EL (cell line): ENCODE results near the gene ATP10A.

Source experiments
- DNase-seq: peaks from one replicate; pipeline ENCODE4 v3.0.0-alpha.2; 2016

The ATP10A gene

DNA sequence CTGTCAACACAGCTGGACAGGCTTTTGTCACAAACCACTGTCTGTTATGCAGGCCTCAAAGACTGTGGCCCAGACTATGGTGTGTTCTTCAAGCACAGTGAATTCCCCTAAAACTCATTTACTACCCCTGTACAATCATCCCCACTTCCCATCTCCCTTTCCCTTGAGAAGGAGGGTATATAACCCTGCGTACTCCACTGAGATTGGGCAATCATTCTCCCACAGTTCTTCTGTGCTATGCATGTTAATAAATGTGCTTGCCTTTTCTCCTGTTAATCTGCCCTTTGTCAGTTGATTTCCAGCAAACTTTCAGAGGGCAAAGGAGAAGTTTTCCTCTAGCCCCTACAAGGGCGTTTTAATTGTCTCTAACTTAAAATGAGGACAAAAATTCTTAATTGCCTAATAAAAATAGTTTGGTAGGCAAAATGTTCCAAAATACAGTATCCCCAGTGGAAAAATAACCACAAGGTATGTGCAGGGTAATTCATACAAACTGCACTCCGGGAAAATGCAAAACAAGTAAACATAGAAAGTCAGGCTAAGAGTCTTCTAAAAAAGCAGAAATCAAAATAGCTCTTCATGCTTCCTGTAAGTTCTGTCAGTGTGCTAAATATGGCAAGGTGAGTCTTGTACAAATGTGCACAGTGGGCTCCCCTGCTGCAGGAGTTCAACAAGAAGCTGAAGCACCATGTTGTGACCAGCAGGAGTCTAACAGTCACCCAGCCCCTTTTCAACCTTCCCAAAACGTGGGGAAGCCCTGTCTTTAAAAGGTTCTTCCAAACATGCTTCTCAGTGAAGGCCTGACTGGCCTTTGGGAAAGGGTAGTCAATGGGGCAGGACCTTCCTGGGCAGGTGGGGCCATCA is 10.2 kb downstream of the ATP10A start:
- DNase-seq, result no peak

DNA sequence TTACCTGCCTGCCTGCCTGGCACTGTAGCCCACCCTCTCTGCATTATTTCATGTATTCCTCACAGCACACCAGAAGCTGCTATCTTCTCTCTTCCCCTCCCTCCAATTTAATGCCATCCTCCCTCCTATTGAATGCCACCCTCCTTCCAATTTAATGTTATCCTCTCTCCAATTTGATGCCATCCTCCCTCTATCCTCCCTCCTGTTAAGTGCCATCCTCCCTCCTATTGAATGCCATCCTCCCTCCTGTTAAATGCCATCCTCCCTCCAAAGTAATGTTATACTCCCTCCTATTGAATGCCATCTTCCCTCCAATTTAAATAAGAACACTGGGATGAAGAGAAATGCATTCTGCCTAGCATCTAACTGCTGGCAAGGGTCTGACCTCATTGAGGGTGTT is 11.1 kb downstream of the ATP10A start:
- DNase-seq, result no peak

DNA sequence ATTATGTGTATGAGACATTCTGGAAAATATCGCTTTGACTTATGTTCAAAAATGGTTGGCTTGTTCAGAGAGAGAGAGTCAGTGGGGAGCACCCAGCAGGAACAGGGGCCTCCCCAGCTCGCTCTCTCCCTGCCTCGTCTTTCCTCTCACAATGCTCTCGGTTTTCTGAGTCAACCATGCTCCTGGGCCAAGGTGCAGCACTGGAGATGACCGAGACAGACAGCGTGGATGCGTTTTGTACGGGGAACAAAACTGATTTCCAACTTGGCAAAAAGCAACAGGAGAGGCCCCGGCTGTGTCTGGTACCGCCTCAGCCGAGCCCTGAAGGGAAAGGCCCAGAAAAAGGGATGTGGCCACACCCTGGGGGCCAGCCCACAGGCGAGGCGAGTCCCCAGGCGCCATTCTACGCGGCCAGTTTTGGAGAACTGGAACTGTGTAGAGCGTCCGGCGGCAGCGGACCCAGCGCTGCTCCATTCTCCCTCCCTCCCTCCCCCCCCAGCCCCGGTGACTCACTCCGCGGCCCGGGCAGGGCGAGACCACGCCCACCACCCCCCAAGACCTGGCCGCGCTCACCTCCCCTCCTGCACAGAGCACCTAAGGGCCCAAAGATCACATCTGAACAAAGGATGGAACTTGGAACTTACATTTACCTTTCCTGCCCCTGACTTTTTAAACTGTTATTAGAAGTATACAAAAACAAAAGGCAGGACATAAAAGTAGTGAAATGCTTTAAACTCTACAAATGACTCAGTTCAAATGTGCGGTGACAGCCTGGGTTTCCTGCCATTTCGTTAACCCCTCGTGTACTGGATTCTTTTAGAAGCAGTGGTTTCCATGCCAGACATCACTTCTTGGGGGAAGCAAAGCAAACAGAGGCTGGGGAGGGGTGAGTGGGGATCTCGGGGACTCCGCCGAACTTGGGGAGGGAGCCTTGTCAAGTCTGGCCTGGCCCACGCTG is 12.7 kb downstream of the ATP10A start:
- peak; percentile 82 for DNase-seq

DNA sequence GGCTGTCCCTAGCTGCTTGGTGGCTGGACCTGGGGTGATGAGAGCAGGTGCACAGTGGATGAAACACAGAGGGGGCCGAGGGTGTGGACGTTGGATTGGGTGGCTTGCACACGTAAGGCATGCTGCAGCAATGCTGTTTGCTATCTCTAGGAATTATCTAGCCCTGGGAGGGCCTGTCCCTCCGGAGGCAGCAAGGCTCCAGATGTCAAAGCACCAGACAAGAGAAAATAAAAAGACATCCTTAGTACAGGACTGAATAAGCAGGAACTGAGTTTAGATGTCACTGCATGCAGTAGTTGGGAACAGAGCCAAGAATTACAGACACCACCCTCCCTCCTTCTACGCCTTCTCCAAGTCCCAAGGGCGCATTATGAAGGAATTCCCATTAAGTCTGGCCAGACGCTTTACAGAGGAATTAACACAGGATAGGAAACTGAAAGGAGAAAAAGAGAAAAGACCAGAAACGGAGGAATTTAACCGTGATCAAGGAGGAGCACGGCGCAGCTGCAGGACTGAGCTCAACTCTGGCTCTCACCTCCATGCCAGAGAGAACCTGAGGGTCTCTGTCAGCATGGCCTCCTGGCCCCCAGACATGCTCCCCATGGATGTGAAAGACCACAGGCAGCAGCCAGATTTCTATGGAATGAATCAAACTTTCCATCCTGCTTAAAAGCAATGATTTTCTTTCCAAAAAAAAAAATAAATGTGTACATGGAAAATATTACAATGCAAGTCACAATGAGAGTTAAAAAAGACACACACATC is 13.8 kb downstream of the ATP10A start:
- peak; percentile 80 for DNase-seq

DNA sequence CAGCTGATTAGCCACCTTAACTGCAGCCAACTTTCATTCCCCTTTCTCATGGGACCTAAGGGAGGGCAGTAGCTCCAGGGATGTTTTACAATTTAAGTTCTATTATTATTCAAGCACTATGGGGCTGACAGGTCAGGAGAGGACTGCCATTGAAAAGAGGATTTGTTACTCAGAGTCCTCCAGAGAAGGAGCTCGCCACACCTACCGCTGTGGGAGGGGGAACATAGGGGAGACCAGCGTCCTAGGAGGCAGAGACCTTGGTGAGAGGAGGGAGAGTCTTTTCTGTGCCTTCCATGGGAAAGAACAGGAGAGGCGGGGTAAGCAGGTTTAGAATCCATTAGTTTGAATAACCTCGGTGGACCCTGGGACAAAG is 14.4 kb downstream of the ATP10A start:
- no peak for DNase-seq

DNA sequence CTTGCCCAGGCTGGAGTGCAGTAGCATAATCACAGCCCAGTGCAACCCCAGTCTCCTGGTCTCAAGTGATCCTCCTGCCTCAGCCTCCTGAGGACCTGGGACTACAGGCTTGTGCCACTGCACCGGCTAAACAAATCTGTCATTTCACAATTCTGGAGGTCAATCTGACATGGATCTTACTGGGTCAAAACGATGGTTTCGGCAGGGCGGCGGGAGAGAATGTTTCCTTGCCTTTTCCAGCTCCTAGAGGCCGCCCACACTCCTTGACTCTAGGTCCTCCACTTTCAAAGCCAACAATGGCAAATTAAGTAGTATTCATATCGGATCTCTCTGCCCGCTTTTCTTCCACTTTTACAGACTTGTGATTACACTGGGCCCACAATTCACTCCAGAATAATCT is 14.8 kb downstream of the ATP10A start:
- DNase-seq, result no peak

DNA sequence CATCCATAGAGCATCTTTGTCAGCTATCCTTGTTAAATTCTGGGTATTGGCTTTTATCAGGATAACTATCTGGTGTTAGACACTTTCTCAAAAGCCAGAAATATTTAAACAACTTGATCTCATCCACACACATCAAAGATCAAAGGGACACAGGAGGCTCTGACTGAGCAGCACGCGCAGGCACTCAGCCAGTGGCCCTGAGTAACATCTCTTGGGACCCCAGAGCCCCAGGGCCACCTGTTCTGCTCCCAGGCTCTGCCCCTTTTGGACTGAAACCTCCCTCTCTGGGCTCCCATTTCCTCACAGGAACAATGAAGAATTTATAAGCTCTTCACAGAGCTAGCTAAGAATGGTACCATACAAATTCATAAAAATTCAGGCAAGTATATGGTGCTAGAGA is 16.1 kb downstream of the ATP10A start:
- DNase-seq, result no peak

DNA sequence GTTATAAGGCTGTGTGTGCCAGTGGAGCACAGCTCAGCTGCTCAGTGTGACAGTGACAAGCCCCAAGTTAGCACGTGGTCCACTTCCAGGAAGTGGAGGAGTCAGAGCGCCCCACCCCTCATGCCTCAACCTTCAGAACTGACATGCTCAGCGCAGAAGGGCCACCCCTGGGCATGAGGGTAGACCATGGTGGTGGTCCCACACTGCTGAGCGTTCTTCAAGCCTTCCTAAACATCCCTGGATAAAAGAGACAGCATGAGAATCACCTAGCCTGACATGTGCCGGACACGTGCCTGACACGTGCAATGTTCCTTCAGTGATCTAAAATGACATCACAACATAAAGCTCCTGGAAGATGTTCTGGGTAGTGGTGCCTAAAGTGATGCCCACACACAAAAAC is 16.8 kb downstream of the ATP10A start:
- DNase-seq, result no peak

DNA sequence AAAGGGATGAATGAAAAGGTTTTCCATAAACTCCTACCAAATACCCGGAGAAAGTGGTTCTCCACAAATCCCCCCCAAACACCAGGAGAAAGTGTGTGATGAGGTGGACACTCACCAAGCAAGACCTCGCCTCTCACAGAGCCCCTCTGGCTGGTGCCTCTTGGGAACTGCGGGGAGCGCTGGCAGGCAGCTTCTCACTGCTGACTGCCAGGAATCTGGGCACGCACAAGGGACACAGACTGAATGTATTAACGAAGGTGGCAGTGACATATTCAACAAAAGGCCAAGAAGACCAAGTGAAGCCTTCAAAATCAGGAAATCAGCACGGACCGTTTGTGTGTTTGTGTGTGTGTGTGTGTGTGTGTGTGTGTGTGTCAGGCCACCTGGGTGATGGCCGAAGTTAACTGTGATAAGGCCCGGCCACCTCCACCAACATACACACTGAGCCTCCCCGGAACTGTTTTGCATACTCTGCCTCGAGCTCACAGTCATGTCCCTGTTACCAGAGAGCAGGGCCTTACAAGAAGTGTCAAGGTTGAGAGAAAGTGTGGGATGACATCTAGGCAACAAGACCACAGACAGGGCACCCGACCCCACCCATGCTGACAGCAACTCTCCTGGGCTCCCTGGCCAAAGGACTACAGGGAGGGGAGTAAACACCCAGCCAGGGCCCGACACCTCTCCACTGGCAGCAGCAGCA is 18.0 kb downstream of the ATP10A start:
- no peak for DNase-seq

DNA sequence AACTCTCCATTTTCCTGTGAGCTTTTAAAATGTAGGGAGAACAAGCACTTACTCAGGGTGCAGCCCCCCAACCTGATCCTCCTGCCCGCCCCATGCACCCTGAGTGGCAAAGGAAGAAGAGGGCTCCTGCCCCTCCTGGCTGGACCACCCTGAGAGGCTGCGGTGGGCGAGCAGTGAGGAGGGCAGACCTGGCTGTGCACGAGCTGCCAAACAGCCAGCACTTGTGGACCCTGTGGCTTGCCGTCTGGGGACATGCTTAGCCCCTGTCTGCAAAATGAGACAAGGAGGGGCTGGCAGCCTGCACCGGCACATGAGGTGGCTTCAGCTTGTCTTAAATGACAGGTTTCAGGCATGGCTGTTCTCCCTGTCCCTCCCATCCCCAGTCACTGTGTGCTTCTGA is 18.6 kb downstream of the ATP10A start:
- DNase-seq, result no peak

DNA sequence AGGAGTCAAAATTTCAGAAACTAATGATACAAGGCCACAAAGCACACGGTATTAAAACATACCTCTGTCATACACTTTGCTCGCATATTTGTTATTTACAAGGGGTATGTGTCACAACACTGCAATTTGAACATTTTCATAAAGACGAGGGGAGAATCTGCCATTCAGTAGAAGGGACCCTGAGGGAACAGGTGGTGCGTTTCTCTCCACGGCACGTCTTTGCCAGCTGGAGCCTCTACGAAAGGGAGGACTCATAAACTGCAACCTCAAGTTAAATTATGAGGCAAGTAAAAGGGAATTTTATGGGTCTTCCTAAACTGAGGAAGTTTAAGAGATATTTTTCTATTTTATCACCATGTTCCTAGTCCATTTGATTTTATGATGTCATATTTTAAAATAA is 19.1 kb downstream of the ATP10A start:
- DNase-seq, result no peak

DNA sequence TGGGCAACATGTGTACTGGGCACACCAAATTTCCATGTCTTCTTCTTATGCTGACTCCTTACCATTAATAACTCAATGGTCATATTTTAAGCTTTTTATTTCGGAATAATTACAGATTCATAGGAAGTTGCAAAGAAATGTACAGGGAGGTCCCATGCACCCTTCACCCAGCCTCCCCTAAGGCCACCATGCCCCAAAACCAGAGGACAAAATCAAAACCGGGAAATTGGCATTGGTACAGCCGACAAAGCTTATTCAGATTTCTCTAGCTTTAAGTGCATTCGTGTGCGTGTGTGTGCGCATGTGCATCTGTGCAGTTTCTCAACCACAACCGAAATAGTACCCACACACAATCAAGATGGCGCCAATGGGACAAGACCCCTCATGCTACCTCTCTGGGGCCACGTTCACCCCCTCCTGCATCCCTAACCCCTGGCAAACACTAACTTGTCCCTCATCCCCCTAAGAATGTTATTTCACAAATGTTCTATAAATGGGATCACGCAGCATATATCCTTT is 23.4 kb downstream of the ATP10A start:
- no peak for DNase-seq

DNA sequence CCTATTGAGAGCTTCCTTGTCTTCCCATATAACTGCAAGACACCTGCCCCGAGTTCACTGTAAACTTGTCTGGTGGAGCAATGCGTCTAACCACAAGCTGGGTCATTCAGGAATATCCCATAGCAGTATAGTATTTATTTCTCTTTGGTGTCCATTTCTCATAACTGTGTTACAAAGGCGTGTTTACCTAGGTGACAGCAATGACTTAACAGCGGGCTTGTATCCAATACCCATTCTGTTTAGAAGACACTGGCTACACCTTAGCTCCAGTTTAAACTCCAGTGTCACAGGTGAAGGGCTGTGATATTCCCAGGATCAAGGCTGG is 24.3 kb downstream of the ATP10A start:
- no peak for DNase-seq

DNA sequence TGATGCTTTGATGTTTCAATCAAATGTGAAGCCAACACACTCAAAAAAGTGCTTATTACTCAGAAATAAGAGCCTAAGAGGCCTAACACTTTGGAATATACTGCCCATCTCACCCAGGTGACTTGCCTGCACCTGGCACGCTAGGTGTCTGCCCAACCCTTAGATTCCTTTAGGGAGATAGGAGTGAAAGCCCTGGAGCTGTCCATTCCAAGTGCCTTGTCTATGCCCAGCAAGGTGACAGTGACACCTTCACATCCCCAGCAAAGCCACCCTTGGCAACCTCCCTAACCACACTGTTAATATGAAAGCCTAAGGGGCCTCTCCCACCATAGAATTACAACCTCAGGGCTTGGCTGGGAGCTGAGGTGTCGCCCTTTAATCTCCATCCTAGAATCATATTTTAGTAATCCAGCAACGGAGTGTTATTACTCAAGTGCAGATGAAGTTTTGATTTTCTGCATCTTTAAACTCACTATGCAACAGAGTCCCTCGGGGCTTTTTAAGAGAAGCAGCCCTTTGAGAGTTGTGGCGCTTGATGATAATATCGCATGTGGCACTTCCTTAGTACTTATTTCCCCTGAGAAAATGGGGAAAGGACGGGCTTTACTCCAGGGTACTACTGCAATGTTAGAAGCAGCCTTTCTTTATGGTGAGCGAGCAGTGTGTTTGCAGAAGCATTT is 24.8 kb downstream of the ATP10A start:
- no peak for DNase-seq

DNA sequence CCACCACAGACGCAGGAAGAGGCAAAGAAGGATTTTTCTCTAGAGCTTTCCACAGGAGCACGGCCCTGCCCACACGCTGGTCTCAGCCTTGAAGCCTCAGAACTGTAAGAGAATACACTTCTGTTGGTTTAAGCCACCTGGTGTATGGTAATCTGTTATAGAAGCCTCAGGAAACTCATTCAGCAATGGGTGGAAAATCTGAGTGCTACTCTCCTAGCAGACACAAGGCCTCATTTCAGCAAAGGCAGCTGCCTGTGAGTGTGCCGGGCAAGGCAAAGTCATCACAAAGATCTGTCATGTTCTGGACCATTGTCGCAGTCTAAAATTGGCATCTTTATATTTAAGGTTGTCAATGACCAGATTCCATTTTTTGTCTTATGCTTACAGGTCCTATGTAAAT is 31.0 kb downstream of the ATP10A start:
- no peak for DNase-seq

DNA sequence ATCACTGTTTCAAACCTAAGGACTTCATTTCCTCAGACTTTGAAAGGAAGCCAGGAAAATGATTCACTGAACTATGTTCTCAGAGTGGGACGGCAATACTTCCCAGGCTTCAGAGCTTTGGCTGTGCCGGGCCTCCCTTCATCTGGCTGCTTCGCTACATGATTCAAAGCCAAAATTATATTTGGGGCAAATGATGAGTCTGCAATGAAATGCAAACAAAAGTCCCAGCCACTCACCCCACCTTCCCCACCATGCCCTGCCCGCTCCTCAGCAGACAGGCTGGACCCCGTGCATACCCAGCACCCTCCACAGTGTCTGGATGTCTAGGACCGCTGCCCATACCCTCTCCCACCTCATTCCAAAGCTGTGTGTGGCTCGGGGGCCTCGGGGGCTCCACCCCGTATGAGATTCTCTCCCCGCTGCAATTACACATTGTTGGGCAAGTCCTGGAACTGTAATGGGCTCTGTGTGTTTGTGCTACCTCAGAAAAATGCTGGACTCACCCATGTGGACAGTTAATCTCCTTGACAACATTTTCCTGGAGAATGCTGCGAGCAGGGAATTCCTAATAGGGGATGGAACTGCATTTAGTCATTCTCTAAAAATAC is 32.2 kb downstream of the ATP10A start:
- DNase-seq, result peak; percentile 84

DNA sequence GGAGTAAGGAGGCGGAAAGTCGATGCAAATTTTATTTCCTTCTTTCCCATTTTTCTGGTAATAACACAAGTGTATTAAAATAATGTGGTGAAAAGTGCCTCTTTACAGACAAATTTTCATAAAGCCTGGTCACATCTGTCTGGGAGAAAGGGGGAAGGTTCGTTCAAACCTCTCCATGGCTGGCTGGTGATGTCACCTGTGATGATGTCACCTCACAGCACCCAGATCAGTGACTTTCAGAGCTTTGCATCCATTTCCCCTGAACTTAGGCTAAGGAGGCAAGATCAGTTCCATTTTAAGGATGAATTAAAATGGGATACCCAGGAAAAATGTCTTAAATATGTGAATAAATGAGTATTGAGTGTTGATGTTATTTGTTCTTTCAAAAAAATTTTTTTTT is 34.1 kb downstream of the ATP10A start:
- DNase-seq, result peak; percentile 33

DNA sequence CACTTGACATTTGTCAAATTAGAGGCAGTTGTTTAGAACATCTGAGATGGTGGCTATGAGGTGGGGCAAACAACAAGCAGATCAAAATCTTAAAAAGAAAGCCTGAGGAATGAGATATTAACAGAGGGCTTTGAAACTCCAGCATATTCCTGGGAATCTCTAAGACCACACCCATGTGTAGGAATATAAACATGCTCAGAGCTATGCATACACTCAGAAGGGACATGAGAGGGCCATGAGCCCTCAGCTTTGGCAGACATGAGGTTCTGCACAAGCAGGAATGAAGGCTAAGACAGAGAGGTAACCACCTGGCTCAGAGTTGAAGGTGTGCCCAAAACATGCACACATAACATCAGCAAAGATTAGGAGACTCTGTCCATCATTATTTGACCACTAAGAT is 37.9 kb downstream of the ATP10A start:
- no peak for DNase-seq

DNA sequence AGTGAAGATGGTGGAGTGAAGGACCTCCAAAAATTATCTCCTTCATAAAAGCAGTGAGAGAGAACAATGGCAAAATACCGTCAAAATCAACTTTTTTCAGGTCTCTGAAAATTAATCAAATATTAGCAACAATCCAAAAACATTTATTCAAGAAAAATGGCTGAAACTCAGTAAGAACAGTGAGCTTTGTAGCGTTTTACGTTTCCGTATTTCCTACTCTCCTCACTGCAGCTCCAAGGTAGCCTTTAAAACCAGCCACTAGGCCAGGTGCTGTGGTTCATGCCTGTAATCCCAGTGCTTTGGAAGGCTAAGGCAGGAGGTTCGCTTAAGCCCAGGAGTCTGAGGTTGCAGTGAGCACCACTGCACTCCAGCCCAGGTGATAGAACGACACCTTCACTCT is 38.5 kb downstream of the ATP10A start:
- no peak for DNase-seq

DNA sequence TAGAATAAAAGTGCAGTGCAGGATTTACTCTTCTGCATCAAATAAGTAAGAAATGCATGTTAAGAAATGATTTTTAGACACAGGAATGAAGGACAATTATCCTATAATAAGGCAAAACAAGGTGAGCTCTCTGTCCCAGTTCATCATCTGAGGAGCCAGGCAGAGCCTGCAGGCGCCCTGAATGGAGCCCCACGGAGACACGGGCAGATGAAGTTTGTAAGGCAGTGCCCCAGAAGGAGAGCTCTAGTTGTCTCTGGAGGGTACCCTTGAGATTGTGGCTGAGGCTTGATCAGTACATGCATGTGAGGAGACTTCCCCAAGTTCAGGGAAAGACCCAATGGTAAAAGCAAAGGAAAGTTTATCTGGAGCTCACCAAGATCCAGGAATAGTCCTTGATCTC is 50.3 kb downstream of the ATP10A start:
- no peak for DNase-seq

DNA sequence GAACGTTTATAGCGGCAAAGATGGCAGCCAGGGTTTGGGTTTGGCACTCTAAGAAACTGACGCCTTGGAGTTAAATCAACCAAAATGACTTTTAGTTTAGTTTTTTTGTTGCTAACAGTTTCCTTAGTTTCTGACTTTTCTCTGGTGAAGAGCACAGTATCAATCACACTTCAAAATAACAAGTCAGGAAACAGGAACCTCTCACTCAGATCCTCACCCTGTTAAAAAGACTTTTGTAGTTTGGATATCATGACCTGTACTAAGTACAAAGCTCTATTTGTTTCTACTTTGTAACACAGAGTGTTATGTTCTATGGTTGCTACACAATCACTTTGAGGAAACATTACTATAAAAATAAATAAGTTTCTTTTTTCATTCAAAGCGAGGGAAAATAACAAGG is 51.1 kb downstream of the ATP10A start:
- no peak for DNase-seq
